HepG2 (cell line): ENCODE results near the gene MMS19. TPM values are rescaled to one million over a fixed set of nuclear protein-coding genes. Genes with fewer than 3 reads are reported as not detected.

Source experiments
- ATAC-seq: fragments of 200-7000 bp; cut with Tn5 transposase; 3 replicates; pipeline ENCODE4 v1.9.1; 2020; ENCODE audit warnings: mild to moderate bottlenecking, moderate library complexity
- BruUV-seq: library from RNA; stranded (reverse); fragments of 400-500 nt; replicated peaks from 2 replicates; lab custom pipeline; 2021; lab: Mats Ljungman, UMichigan
- CTCF ChIA-PET: fragments of 300-600 bp; formaldehyde crosslinking; extraction: SDS; loops from one replicate; lab custom pipeline; 2021; ENCODE audit warnings: low total read pairs, inconsistent platforms, low intra/inter-chr PET ratio; lab: Yijun Ruan, JAX
- POLR2A ChIA-PET: fragments of 350-600 bp; sonication (Branson Sonifier 250); formaldehyde crosslinking; loops from one replicate; lab custom pipeline; 2020; ENCODE audit warnings: antibody characterized with exemption, inconsistent platforms; lab: Yijun Ruan, JAX
- DNase-seq: peaks from one replicate; pipeline ENCODE4 v3.0.0-alpha.2; 2015; ENCODE audit warnings: low spot score
- FAIRE-seq: peaks from 3 replicates; lab custom pipeline; 2011; peaks lifted over from hg19 to GRCh38; lab: Jason Lieb, UNC
- H2AFZ ChIP-seq: one replicate; pipeline ENCODE4 v1.6.1; 2011; ENCODE audit warnings: low read length, inconsistent platforms
- H3K27ac ChIP-seq: fragments of 300-600 bp; 3 replicates; pipeline ENCODE4 v1.8.0; 2011; ENCODE audit warnings: mixed run types, mild to moderate bottlenecking, mixed read lengths, low read length, inconsistent platforms; ENCODE audit not compliant: insufficient read depth; ENCODE audit errors: extremely low read length
- H3K27me3 ChIP-seq, 2 experiments: fragments of 200-600 bp in 1 of 2; 2 replicates in 1 of 2; 3 replicates in 1 of 2; pipeline versions ENCODE4 v1.6.0 to v1.8.0; 2011; ENCODE audit warnings: low read length in 2 of 2, mild to moderate bottlenecking in 2 of 2, moderate library complexity in 2 of 2, inconsistent platforms in 1 of 2; ENCODE audit not compliant: insufficient read depth in 2 of 2, control insufficient read depth in 1 of 2
- H3K36me3 ChIP-seq, 2 experiments: fragments of 200-600 bp in 1 of 2; replicated peaks in 1 of 2; 2 replicates in 1 of 2; 3 replicates in 1 of 2; pipeline versions ENCODE4 v1.5.1 to v1.8.0; 2011; ENCODE audit warnings: low read length in 2 of 2, inconsistent platforms in 1 of 2; ENCODE audit not compliant: insufficient read depth in 2 of 2, control insufficient read depth in 1 of 2
- H3K4me1 ChIP-seq: 2 replicates; pipeline ENCODE4 v1.5.1; 2012; ENCODE audit warnings: low read length, inconsistent platforms; ENCODE audit not compliant: insufficient read depth
- H3K4me2 ChIP-seq: 2 replicates; pipeline ENCODE4 v1.6.0; 2011; ENCODE audit warnings: low read depth, low read length, inconsistent platforms
- H3K4me3 ChIP-seq, 3 experiments: fragments of 200-600 bp in 1 of 3; sonication (generic), shearing (Covaris generic) in 1 of 3; replicated peaks in 1 of 3; 2 replicates each; pipeline ENCODE4 v1.5.1; 2011 to 2016; ENCODE audit warnings: low read length in 3 of 3, inconsistent platforms in 2 of 3, low read depth in 2 of 3, mild to moderate bottlenecking in 2 of 3, control low read depth in 1 of 3, mixed read lengths in 1 of 3; ENCODE audit not compliant: insufficient read depth in 1 of 3
- H3K79me2 ChIP-seq: one replicate; pipeline ENCODE4 v1.6.1; 2011; ENCODE audit warnings: low read length, inconsistent platforms; ENCODE audit not compliant: insufficient read depth
- H3K9ac ChIP-seq: 2 replicates; pipeline ENCODE4 v1.6.0; 2011; ENCODE audit warnings: mild to moderate bottlenecking, low read depth, low read length, inconsistent platforms; ENCODE audit not compliant: insufficient read depth
- H3K9me3 ChIP-seq: 2 replicates; pipeline ENCODE4 v1.5.1; 2012; ENCODE audit warnings: mild to moderate bottlenecking, low read length
- H4K20me1 ChIP-seq: 2 replicates; pipeline ENCODE4 v1.6.0; 2011; ENCODE audit warnings: inconsistent platforms, mild to moderate bottlenecking, low read length, moderate library complexity; ENCODE audit not compliant: insufficient read depth
- CC2D1A ChIP-seq: sonication (generic); formaldehyde crosslinking; IDR thresholded peaks from 2 replicates; pipeline ENCODE4 v1.8.1; 2023; ENCODE audit warnings: mild to moderate bottlenecking, missing genetic modification reagents
- HHEX ChIP-seq: IDR thresholded peaks from 2 replicates; pipeline ENCODE4 v1.6.1; 2016; ENCODE audit warnings: control low read depth
- IRF1 ChIP-seq: sonication (generic); formaldehyde crosslinking; IDR thresholded peaks from 2 replicates; pipeline ENCODE4 v1.4.0; 2020; ENCODE audit warnings: low read depth, mild to moderate bottlenecking, missing genetic modification reagents
- KIAA2018 ChIP-seq: sonication (generic); formaldehyde crosslinking; IDR thresholded peaks from 2 replicates; pipeline ENCODE4 v1.5.0; 2020; ENCODE audit warnings: mild to moderate bottlenecking, missing genetic modification reagents, borderline replicate concordance
- KLF12 ChIP-seq: sonication (generic); formaldehyde crosslinking; IDR thresholded peaks from 2 replicates; pipeline ENCODE4 v1.4.0; 2020; ENCODE audit warnings: missing genetic modification reagents, borderline replicate concordance
- MTF1 ChIP-seq: sonication (generic); formaldehyde crosslinking; IDR thresholded peaks from 2 replicates; pipeline ENCODE4 v1.5.0; 2020; ENCODE audit warnings: missing genetic modification reagents
- SUZ12 ChIP-seq: fragments of 150-350 bp; IDR thresholded peaks from 2 replicates; pipeline ENCODE4 v1.6.1; 2014; ENCODE audit warnings: low read depth, low read length
- ZBTB3 ChIP-seq: sonication (generic); formaldehyde crosslinking; IDR thresholded peaks from 2 replicates; pipeline ENCODE4 v1.4.0; 2020; ENCODE audit warnings: low read depth, mild to moderate bottlenecking, moderate library complexity, missing genetic modification reagents, borderline replicate concordance
- ZIK1 ChIP-seq: sonication (generic); formaldehyde crosslinking; IDR thresholded peaks from 2 replicates; pipeline ENCODE4 v1.5.0; 2020; ENCODE audit warnings: mild to moderate bottlenecking, low read depth, missing genetic modification reagents, borderline replicate concordance
- ZNF20 ChIP-seq: sonication (generic); formaldehyde crosslinking; IDR thresholded peaks from 2 replicates; pipeline ENCODE4 v1.4.0; 2020; ENCODE audit warnings: mild to moderate bottlenecking, moderate library complexity, missing genetic modification reagents
- ZNF3 ChIP-seq: IDR thresholded peaks from 2 replicates; pipeline ENCODE4 v1.7.0; 2017; ENCODE audit warnings: inconsistent platforms
- ZNF577 ChIP-seq: sonication (generic); formaldehyde crosslinking; IDR thresholded peaks from 2 replicates; pipeline ENCODE4 v1.4.0; 2020; ENCODE audit warnings: mild to moderate bottlenecking, low read depth, missing genetic modification reagents, borderline replicate concordance
- ZNF704 ChIP-seq: sonication (generic); formaldehyde crosslinking; IDR thresholded peaks from 2 replicates; pipeline ENCODE4 v1.8.1; 2023; ENCODE audit warnings: mild to moderate bottlenecking, inconsistent platforms, moderate library complexity, missing genetic modification reagents, borderline replicate concordance
- ZSCAN29 ChIP-seq: sonication (generic); formaldehyde crosslinking; conservative IDR thresholded peaks from 2 replicates; pipeline ENCODE4 v1.4.0; 2020; ENCODE audit warnings: mild to moderate bottlenecking, missing genetic modification reagents
- WGBS: methylation state at CpG from one replicate; pipeline ENCODE4 v1.1.6; 2017; ENCODE audit warnings: low lambda C conversion rate; 5-methylcytosine and 5-hydroxymethylcytosine counted together
- in situ Hi-C: cut with HindIII; loops from 2 replicates; pipeline ENCODE4 v1.10.0; 2017; ENCODE audit warnings: low pct_unique_long_range_greater_than_20kb; ENCODE audit not compliant: extremely low pct_ligation_motif_present
- intact Hi-C: fragments of 100-400 bp; cut with micrococcal nuclease; formaldehyde crosslinking; loops from one replicate; pipeline ENCODE4 v1.10.0; 2022; ENCODE audit not compliant: unreplicated experiment
- polyA plus RNA-seq, 8 experiments: library from polyadenylated mRNA; depleted of rRNA in 3 of 8; stranded (reverse) in 7 of 8; unstranded in 1 of 8; fragments of >200 nt; fragmentation: Illumina TruSeq in 4 of 8; extraction: Trizol in 4 of 8; gene quantifications; 2 replicates each; pipeline versions ENCODE4 v1.2.1 to v1.2.3, GENCODE V29; 2011 to 2016; ENCODE audit warnings: low read depth in 4 of 8, missing spikeins in 1 of 8, mixed read lengths in 1 of 8; ENCODE audit not compliant: insufficient read depth in 1 of 8
- total RNA-seq, 5 experiments: library from RNA; depleted of rRNA; stranded (reverse); fragments of >200 nt; fragmentation: Illumina TruSeq; extraction: Trizol; gene quantifications; 2 replicates each; pipeline ENCODE4 v1.2.3, GENCODE V29; 2016; ENCODE audit warnings: low read depth in 1 of 5

MMS19 gene
- total and polyA plus RNA-seq, 2 of the 13 experiments (the other 11 are each of a cell fraction or from before 2014, with no cell fraction given) = 76.4 to 107 TPM

GRCh38 chr10:97503406-97503805 is 5.2 kb upstream of the MMS19 start:
- intact Hi-C loops = no loop called here
- Histone ChIP-seq H3K4me2 (no peak overlapping the region), H3K79me2 (peaks cover 3% of the 10 kb centered on the region), H4K20me1 (no peaks in the 10 kb centered on the region; the same call in 1 of the 2 replicates), H3K27ac (no peak overlapping the region), H3K4me3 (no peak overlapping the region), H3K36me3 (no peaks in the 10 kb centered on the region), H3K9me3 (no peaks in the 10 kb centered on the region), H3K27me3 (no peaks in the 10 kb centered on the region; a peak in 1 of 5 replicates), H2AFZ (no peak overlapping the region), H3K9ac (no peak overlapping the region), H3K4me1 (peaks cover 21% of the 10 kb centered on the region)
- FAIRE-seq (no peak), DNase-seq (no peak), ATAC-seq (no peak)
- BruUV-seq = no TSS peak
- in situ Hi-C loops = no loop called here
- CTCF ChIA-PET = no interaction called here
- POLR2A ChIA-PET = no interaction called here
- WGBS = 96% methylated on average over 3 of the region's 3 CpGs
- TF ChIP-seq IRF1 = no peak
- no peak for TF ChIP-seq ZSCAN29
- no peak for TF ChIP-seq KLF12
- TF ChIP-seq HHEX (CRISPR knock-in tag) = no peak
- no peak for TF ChIP-seq ZIK1
- TF ChIP-seq ZNF577 = no peak
- TF ChIP-seq KIAA2018 (CRISPR knock-in tag) = no peak
- TF ChIP-seq SUZ12 = no peak
- TF ChIP-seq CC2D1A (CRISPR knock-in tag) = no peak
- TF ChIP-seq MTF1 = no peak
- TF ChIP-seq ZNF20 (CRISPR knock-in tag) = no peak
- TF ChIP-seq ZNF704 (CRISPR knock-in tag) = no peak
- TF ChIP-seq ZBTB3 = no peak
- no peak for TF ChIP-seq ZNF3 (CRISPR knock-in tag)
